GM21737 (cell line): ENCODE data around the gene DIS3L.
"Not testable (repeated sequence)": the region's sequence is repeated elsewhere in the genome, so short reads cannot be mapped to it uniquely, and the experiment has no call there.

Experiments
- ATAC-seq: cut with Tn5 transposase; IDR thresholded peaks from one replicate; pipeline ENCODE4 v1.9.1; 2021; ENCODE audit warnings: mild to moderate bottlenecking, moderate library complexity; ENCODE audit not compliant: unreplicated experiment

The DIS3L gene

GRCh38 chr15:66293419-66294156 lies at the start of gene DIS3L:
DIS3L (plus strand) TSS chr15:66293568; CDS start chr15:66293597, 29 bp downstream.
- peak; percentile 67 for ATAC-seq

GRCh38 chr15:66245832-66246231 lies 47.5 kb upstream of the DIS3L start:
- ATAC-seq, result not testable (repeated sequence)

GRCh38 chr15:66246937-66247336 lies 46.4 kb upstream of the DIS3L start:
- no peak for ATAC-seq

- ATAC-seq, result no peak
These were observed 43.7 kb upstream of the DIS3L start for GRCh38 chr15:66249605-66250174.

- no peak for ATAC-seq
These were observed 42.1 kb upstream of the DIS3L start for GRCh38 chr15:66251065-66251789.

GRCh38 chr15:66251790-66252684 lies 41.3 kb upstream of the DIS3L start:
- ATAC-seq, result no peak

GRCh38 chr15:66252685-66253417 lies 40.5 kb upstream of the DIS3L start:
- no peak for ATAC-seq

- no peak for ATAC-seq
These were observed 39.8 kb upstream of the DIS3L start, which contains the start of gene MEGF11 for GRCh38 chr15:66253418-66254088. MEGF11 (minus strand) TSS chr15:66253750; CDS start chr15:66128403, 125,347 bp downstream.

GRCh38 chr15:66254089-66254950 lies 39.0 kb upstream of the DIS3L start:
- no peak for ATAC-seq

GRCh38 chr15:66254951-66255676 lies 38.3 kb upstream of the DIS3L start:
- ATAC-seq, result no peak

- ATAC-seq, result no peak
These were observed 36.7 kb upstream of the DIS3L start for GRCh38 chr15:66256692-66257091.

- no peak for ATAC-seq
These were observed 32.3 kb upstream of the DIS3L start for GRCh38 chr15:66261056-66261455.

- ATAC-seq, result not testable (repeated sequence)
These were observed 30.5 kb upstream of the DIS3L start for GRCh38 chr15:66262837-66263236.

- no peak for ATAC-seq
These were observed 28.4 kb upstream of the DIS3L start for GRCh38 chr15:66264859-66265513.

- no peak for ATAC-seq
These were observed 23.9 kb upstream of the DIS3L start for GRCh38 chr15:66269326-66270090.

- ATAC-seq, result no peak
These were observed 22.4 kb upstream of the DIS3L start for GRCh38 chr15:66270932-66271331.

- no peak for ATAC-seq
These were observed 18.0 kb upstream of the DIS3L start for GRCh38 chr15:66275352-66275751.
